Gastrocnemius medialis (tissue), 4 donors: ENCODE data around the gene RDH11.

ENCODE experiments used
- POLR2A ChIP-seq, 2 donors: fragments of 450-650 bp; IDR thresholded peaks; one replicate each; pipeline ENCODE4 v1.6.1; 2017; ENCODE audit warnings: antibody characterized with exemption in 2 of 2, mild to moderate bottlenecking in 2 of 2, moderate library complexity in 2 of 2
- TF ChIP-seq, protein P1 (sequence below), 5 experiments: fragments of 450-650 bp in 3 of 5; fragments of 200-600 bp in 2 of 5; sonication (generic) in 2 of 5; IDR thresholded peaks in 4 of 5; conservative IDR thresholded peaks in 1 of 5; 1 replicate in 4 of 5; 2 replicates in 1 of 5; pipeline ENCODE4 v1.5.1; 2016 to 2019; ENCODE audit warnings: antibody characterized with exemption in 5 of 5, mild to moderate bottlenecking in 3 of 5, moderate library complexity in 3 of 5

- TF ChIP-seq, protein P1, sequence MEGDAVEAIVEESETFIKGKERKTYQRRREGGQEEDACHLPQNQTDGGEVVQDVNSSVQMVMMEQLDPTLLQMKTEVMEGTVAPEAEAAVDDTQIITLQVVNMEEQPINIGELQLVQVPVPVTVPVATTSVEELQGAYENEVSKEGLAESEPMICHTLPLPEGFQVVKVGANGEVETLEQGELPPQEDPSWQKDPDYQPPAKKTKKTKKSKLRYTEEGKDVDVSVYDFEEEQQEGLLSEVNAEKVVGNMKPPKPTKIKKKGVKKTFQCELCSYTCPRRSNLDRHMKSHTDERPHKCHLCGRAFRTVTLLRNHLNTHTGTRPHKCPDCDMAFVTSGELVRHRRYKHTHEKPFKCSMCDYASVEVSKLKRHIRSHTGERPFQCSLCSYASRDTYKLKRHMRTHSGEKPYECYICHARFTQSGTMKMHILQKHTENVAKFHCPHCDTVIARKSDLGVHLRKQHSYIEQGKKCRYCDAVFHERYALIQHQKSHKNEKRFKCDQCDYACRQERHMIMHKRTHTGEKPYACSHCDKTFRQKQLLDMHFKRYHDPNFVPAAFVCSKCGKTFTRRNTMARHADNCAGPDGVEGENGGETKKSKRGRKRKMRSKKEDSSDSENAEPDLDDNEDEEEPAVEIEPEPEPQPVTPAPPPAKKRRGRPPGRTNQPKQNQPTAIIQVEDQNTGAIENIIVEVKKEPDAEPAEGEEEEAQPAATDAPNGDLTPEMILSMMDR (IDR thresholded peaks at IDR 0.05 in 4 of 5, conservative IDR thresholded peaks at IDR 0.05 in 1 of 5), result no peak
- no peak for TF ChIP-seq POLR2A (IDR thresholded peaks at IDR 0.05)
These were observed 41.2 kb upstream of the RDH11 start for GRCh38 chr14:67736771-67737170.
